Smooth muscle cell (in vitro differentiated cells): ENCODE measurements around the gene DNER. TPM values are rescaled to one million over a fixed set of nuclear protein-coding genes. Genes with fewer than 3 reads are reported as not detected.

Experiments used
- DNase-seq: peaks from one replicate; lab custom pipeline; 2025; ENCODE audit not compliant: unreplicated experiment; lab: John Stamatoyannopoulos, UW
- H2AFZ ChIP-seq: fragments of 200-600 bp; sonication (generic); 2 replicates; pipeline ENCODE4 v1.6.0; 2016; ENCODE audit warnings: antibody characterized with exemption, low read depth, mild to moderate bottlenecking
- H3F3A ChIP-seq: fragments of 200-600 bp; sonication (generic); 2 replicates; pipeline ENCODE4 v1.6.0; 2017; ENCODE audit warnings: antibody characterized with exemption, low read depth
- H3K27ac ChIP-seq: fragments of 200-600 bp; sonication (generic); 2 replicates; pipeline ENCODE4 v1.5.1; 2016; ENCODE audit warnings: low read depth, mild to moderate bottlenecking
- H3K27me3 ChIP-seq: fragments of 200-600 bp; sonication (generic); 2 replicates; pipeline ENCODE4 v1.6.1; 2016; ENCODE audit warnings: low read depth, mild to moderate bottlenecking
- H3K36me3 ChIP-seq: fragments of 200-600 bp; sonication (generic); 2 replicates; pipeline ENCODE4 v1.5.1; 2016; ENCODE audit warnings: low read depth
- H3K4me1 ChIP-seq: fragments of 200-600 bp; sonication (generic); 2 replicates; pipeline ENCODE4 v1.5.1; 2016; ENCODE audit warnings: low read depth
- H3K4me2 ChIP-seq: fragments of 200-600 bp; sonication (generic); 2 replicates; pipeline ENCODE4 v1.6.0; 2016; ENCODE audit warnings: mild to moderate bottlenecking
- H3K4me3 ChIP-seq: fragments of 200-600 bp; sonication (generic); 2 replicates; pipeline ENCODE4 v1.5.1; 2016; ENCODE audit warnings: mild to moderate bottlenecking
- H3K79me2 ChIP-seq: fragments of 200-600 bp; sonication (generic); 2 replicates; pipeline ENCODE4 v1.6.0; 2016; ENCODE audit warnings: low read depth, mild to moderate bottlenecking
- H3K9ac ChIP-seq: fragments of 200-600 bp; sonication (generic); 2 replicates; pipeline ENCODE4 v1.6.0; 2016; ENCODE audit warnings: low read depth
- H3K9me3 ChIP-seq: fragments of 200-600 bp; sonication (generic); replicated peaks from 2 replicates; pipeline ENCODE4 v1.5.1; 2016; ENCODE audit warnings: low read depth
- H4K20me1 ChIP-seq: fragments of 200-600 bp; sonication (generic); 2 replicates; pipeline ENCODE4 v1.6.0; 2016; ENCODE audit warnings: low read depth
- CTCF ChIP-seq: fragments of 200-600 bp; sonication (generic); IDR thresholded peaks from 2 replicates; pipeline ENCODE4 v1.5.1; 2017; ENCODE audit warnings: borderline replicate concordance, mild to moderate bottlenecking, antibody characterized with exemption; ENCODE audit not compliant: insufficient read depth, poor library complexity, severe bottlenecking
- WGBS: methylation state at CpG from one replicate; pipeline ENCODE4 v1.1.7; 2016; ENCODE audit warnings: low lambda C conversion rate; 5-methylcytosine and 5-hydroxymethylcytosine counted together
- polyA plus RNA-seq: library from polyadenylated mRNA; unstranded; fragments of >200 nt; fragmentation: Nextera tagmentation; extraction: Ambion mirVana; gene quantifications from 2 replicates; pipeline ENCODE4 v1.2.1, GENCODE V29; 2016
- total RNA-seq: library from RNA; depleted of rRNA; stranded (reverse); fragments of >200 nt; gene quantifications from 2 replicates; pipeline ENCODE4 v1.2.3, GENCODE V29; 2014

The DNER gene
- total and polyA plus RNA-seq, 2 experiments from 2014 or later: 0.31 to 0.61 TPM

GRCh38 chr2:229665158-229665557, 49.2 kb downstream of the DNER start:
- H3K4me1 ChIP-seq: no peaks in the 10 kb centered on the region
- H3K27me3 ChIP-seq: no peaks in the 10 kb centered on the region
- no peaks in the 10 kb centered on the region for H3K79me2 ChIP-seq
- no peak overlapping the region for H2AFZ ChIP-seq
- H3F3A ChIP-seq: no peaks in the 10 kb centered on the region
- no peak for DNase-seq
- H3K36me3 ChIP-seq: no peaks in the 10 kb centered on the region
- H3K4me2 ChIP-seq: no peak overlapping the region
- 66% methylated on average over 1 of the region's 1 CpG for WGBS
- no peak for TF ChIP-seq CTCF
- no peaks in the 10 kb centered on the region for H4K20me1 ChIP-seq
- no peaks in the 10 kb centered on the region for H3K9me3 ChIP-seq
- H3K4me3 ChIP-seq: no peak overlapping the region
- H3K9ac ChIP-seq: no peak overlapping the region
- H3K27ac ChIP-seq: no peak overlapping the region

DNA sequence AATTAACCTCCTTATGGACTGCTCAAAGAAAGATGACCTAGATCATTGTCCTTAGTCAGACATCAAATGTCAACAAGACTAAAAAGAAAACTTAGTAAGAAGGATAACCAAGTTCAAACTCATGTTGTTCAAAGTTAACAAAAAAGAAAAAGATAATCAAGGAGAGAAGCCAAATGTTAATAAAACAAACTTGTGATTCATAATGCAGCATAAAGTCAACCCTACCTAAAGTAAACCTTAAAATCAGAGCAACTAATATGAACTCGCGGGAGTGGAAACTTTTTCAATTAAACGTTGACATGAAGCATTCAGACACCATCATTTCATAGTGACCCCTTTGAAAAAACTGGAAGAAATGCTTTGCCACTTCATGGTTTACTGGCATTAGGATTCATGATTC, 52.9 kb downstream of the DNER start:
- no peaks in the 10 kb centered on the region for H3F3A ChIP-seq
- H2AFZ ChIP-seq: no peak overlapping the region
- H3K36me3 ChIP-seq: no peaks in the 10 kb centered on the region
- TF ChIP-seq CTCF: no peak
- 85% methylated on average over 3 of the region's 3 CpGs for WGBS
- no peak for DNase-seq
- H4K20me1 ChIP-seq: no peaks in the 10 kb centered on the region
- H3K4me3 ChIP-seq: no peak overlapping the region
- no peaks in the 10 kb centered on the region for H3K27me3 ChIP-seq
- H3K4me1 ChIP-seq: no peaks in the 10 kb centered on the region
- H3K9me3 ChIP-seq: no peaks in the 10 kb centered on the region
- H3K4me2 ChIP-seq: no peak overlapping the region
- H3K9ac ChIP-seq: no peak overlapping the region
- no peak overlapping the region for H3K27ac ChIP-seq
- H3K79me2 ChIP-seq: no peaks in the 10 kb centered on the region

DNA sequence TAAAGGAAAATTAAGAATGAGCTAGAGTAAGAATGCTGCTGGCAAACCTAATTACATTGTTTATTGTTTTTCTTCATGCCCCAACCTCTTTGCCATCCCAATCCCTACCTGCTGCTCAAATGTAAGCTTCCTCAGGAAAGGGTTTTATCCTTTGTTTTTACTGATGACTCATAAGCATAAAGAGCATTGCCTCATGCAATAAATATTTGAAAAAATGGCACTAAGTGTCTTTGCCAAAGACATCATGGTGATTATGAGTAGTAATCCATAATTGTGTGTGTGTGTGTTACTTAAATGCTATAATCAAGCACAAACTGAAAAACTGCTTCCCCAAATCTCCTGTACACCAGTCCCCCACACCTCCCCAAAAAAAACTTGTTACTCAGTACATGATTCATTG, 53.4 kb downstream of the DNER start:
- H3K4me1 ChIP-seq: no peaks in the 10 kb centered on the region
- no peaks in the 10 kb centered on the region for H3K79me2 ChIP-seq
- H3F3A ChIP-seq: no peaks in the 10 kb centered on the region
- no peaks in the 10 kb centered on the region for H3K9me3 ChIP-seq
- no peaks in the 10 kb centered on the region for H4K20me1 ChIP-seq
- H2AFZ ChIP-seq: no peak overlapping the region
- no peaks in the 10 kb centered on the region for H3K27me3 ChIP-seq
- H3K4me2 ChIP-seq: no peak overlapping the region
- no peaks in the 10 kb centered on the region for H3K36me3 ChIP-seq
- no peak overlapping the region for H3K27ac ChIP-seq
- TF ChIP-seq CTCF: no peak
- H3K4me3 ChIP-seq: no peak overlapping the region
- DNase-seq: no peak
- H3K9ac ChIP-seq: no peak overlapping the region

- Histone ChIP-seq H2AFZ (no peak overlapping the region), H3F3A (no peaks in the 10 kb centered on the region)
- no peak for TF ChIP-seq CTCF
Observed at GRCh38 chr2:229660391-229660790, 54.0 kb downstream of the DNER start.

More at GRCh38 chr2:229660391-229660790, 54.0 kb downstream of the DNER start:
- Histone ChIP-seq H3K27ac (no peak overlapping the region), H3K27me3 (no peaks in the 10 kb centered on the region), H3K79me2 (no peaks in the 10 kb centered on the region), H3K4me2 (no peak overlapping the region), H3K9ac (no peak overlapping the region), H3K4me3 (no peak overlapping the region), H3K4me1 (no peaks in the 10 kb centered on the region), H3K36me3 (no peaks in the 10 kb centered on the region), H4K20me1 (no peaks in the 10 kb centered on the region), H3K9me3 (no peaks in the 10 kb centered on the region)
- DNase-seq: no peak
